ENCODE data around the gene HIP1R.
A peak's percentile ranks its signal among the peaks of the same experiment; 100 is the strongest.

The HIP1R gene

GRCh38 chr12:122827258-122827657 lies 8.0 kb upstream of the HIP1R start:
- Histone ChIP-seq H3K27ac (ENCODE audit: extremely low read depth, low read depth, low read length) (no peak overlapping the region), H3K9me3 (ENCODE audit: control insufficient read depth, insufficient read depth, low read depth, low read length) (no peaks in the 10 kb centered on the region), H3K4me1 (ENCODE audit: control insufficient read depth, insufficient read depth, low read length) (peaks cover 10% of the 10 kb centered on the region), H3K4me3 (ENCODE audit: low read depth, low read length) (no peak overlapping the region), H3K36me3 (ENCODE audit: control insufficient read depth in 2 of 2, insufficient read depth in 1 of 2, low read length in 2 of 2) (no peaks in the 10 kb centered on the region)
- ChIA-PET POLR2A (interaction anchor here (0.9 kb wide), 1 partner anchor 7 kb away, joined by 3 read pairs; no protein-coding TSS in a partner anchor), CTCF (interaction anchor here (3.9 kb wide), 1 partner anchor 33 kb away, joined by 35 read pairs; no protein-coding TSS in a partner anchor)
- TF ChIP-seq PRDM1 (tag by site-specific recombination; IDR thresholded peaks at IDR 0.05) (peak; percentile 46), GLIS1 (tag by site-specific recombination; IDR thresholded peaks at IDR 0.05) (no peak), SCRT2 (tag by site-specific recombination; IDR thresholded peaks at IDR 0.05) (0 out of 2 replicates have a peak, but pooled peaks have one; percentile 8), ZNF335 (tag by site-specific recombination; conservative IDR thresholded peaks at IDR 0.05) (peak; percentile 67), ZNF112 (tag by site-specific recombination; IDR thresholded peaks at IDR 0.05) (no peak), ZNF585B (tag by site-specific recombination; IDR thresholded peaks at IDR 0.05) (no peak), ZNF146 (tag by site-specific recombination; IDR thresholded peaks at IDR 0.05) (no peak), ZNF664 (tag by site-specific recombination; IDR thresholded peaks at IDR 0.05) (no peak), ZNF350 (tag by site-specific recombination; IDR thresholded peaks at IDR 0.05) (no peak), EGR2 (tag by site-specific recombination; IDR thresholded peaks at IDR 0.05; ENCODE audit: low read depth) (no peak), HOXA7 (CRISPR knock-in tag; IDR thresholded peaks at IDR 0.05; ENCODE audit: borderline replicate concordance) (no peak)

GRCh38 chr12:122830517-122831214 lies 4.6 kb upstream of the HIP1R start:
- POLR2A ChIA-PET = interaction anchor here (0.6 kb wide), 1 partner anchor 26 kb away, joined by 3 read pairs; no protein-coding TSS in a partner anchor
- Histone ChIP-seq H3K4me1 (ENCODE audit: control insufficient read depth, insufficient read depth, low read length) (peaks cover 10% of the 10 kb centered on the region), H3K9me3 (ENCODE audit: control insufficient read depth, insufficient read depth, low read depth, low read length) (no peaks in the 10 kb centered on the region), H3K36me3 (ENCODE audit: control insufficient read depth in 2 of 2, insufficient read depth in 1 of 2, low read length in 2 of 2) (no peaks in the 10 kb centered on the region), H3K4me3 (ENCODE audit: low read depth, low read length) (no peak overlapping the region), H3K27ac (ENCODE audit: extremely low read depth, low read depth, low read length) (no peak overlapping the region)
- CTCF ChIA-PET = interaction anchor here (1.8 kb wide), 1 partner anchor 37 kb away, joined by 8 read pairs; no protein-coding TSS in a partner anchor
- peak; percentile 64 for TF ChIP-seq KLF9 (tag by site-specific recombination; IDR thresholded peaks at IDR 0.05; ENCODE audit: low read depth)
- no peak for TF ChIP-seq ZNF394 (tag by site-specific recombination; IDR thresholded peaks at IDR 0.05; ENCODE audit: borderline replicate concordance)
- peak; percentile 18; the same call in 1 of the 2 replicates for TF ChIP-seq SP2 (tag by site-specific recombination; IDR thresholded peaks at IDR 0.05)
- no peak; the same call in 1 of the 2 replicates for TF ChIP-seq ZBTB48 (tag by site-specific recombination; IDR thresholded peaks at IDR 0.05)
- no peak for TF ChIP-seq ZNF843 (tag by site-specific recombination; IDR thresholded peaks at IDR 0.05)
- TF ChIP-seq ZFP41 (tag by site-specific recombination; IDR thresholded peaks at IDR 0.05; ENCODE audit: borderline replicate concordance) = no peak
- no peak for TF ChIP-seq ZNF596 (tag by site-specific recombination; IDR thresholded peaks at IDR 0.05)
- TF ChIP-seq ZBTB1 (tag by site-specific recombination; IDR thresholded peaks at IDR 0.05) = no peak
- no peak for TF ChIP-seq ZSCAN18 (tag by site-specific recombination; IDR thresholded peaks at IDR 0.05)
- no peak for TF ChIP-seq ZFP3 (tag by site-specific recombination; IDR thresholded peaks at IDR 0.05; ENCODE audit: low read depth)
- no peak for TF ChIP-seq ZNF670 (tag by site-specific recombination; IDR thresholded peaks at IDR 0.05; ENCODE audit: low read depth)
- TF ChIP-seq ZNF791 (tag by site-specific recombination; IDR thresholded peaks at IDR 0.05) = no peak
- TF ChIP-seq ZNF701 (tag by site-specific recombination; IDR thresholded peaks at IDR 0.05) = no peak
- no peak for TF ChIP-seq ATF2 (tag by site-specific recombination; IDR thresholded peaks at IDR 0.05; ENCODE audit: low read depth)
- TF ChIP-seq ZNF175 (tag by site-specific recombination; IDR thresholded peaks at IDR 0.05) = no peak
- no peak for TF ChIP-seq ZNF140 (tag by site-specific recombination; IDR thresholded peaks at IDR 0.05)
- no peak for TF ChIP-seq ZNF558 (tag by site-specific recombination; IDR thresholded peaks at IDR 0.05)
- TF ChIP-seq ZNF426 (tag by site-specific recombination; IDR thresholded peaks at IDR 0.05) = no peak
- no peak for TF ChIP-seq ZNF610 (tag by site-specific recombination; IDR thresholded peaks at IDR 0.05; ENCODE audit: borderline replicate concordance)
- TF ChIP-seq ZNF747 (tag by site-specific recombination; IDR thresholded peaks at IDR 0.05) = no peak
- TF ChIP-seq HOXA7 (CRISPR knock-in tag; IDR thresholded peaks at IDR 0.05; ENCODE audit: borderline replicate concordance) = no peak
- no peak for TF ChIP-seq MZF1 (tag by site-specific recombination; IDR thresholded peaks at IDR 0.05; ENCODE audit: borderline replicate concordance)
- TF ChIP-seq ZNF184 (tag by site-specific recombination; IDR thresholded peaks at IDR 0.05) = no peak
- no peak for TF ChIP-seq ZNF561 (tag by site-specific recombination; IDR thresholded peaks at IDR 0.05; ENCODE audit: borderline replicate concordance)
- no peak for TF ChIP-seq ZNF555 (tag by site-specific recombination; conservative IDR thresholded peaks at IDR 0.05)
- TF ChIP-seq GLIS2 (tag by site-specific recombination; IDR thresholded peaks at IDR 0.05) = no peak

Measured in HEK293 (cell line).